LNCaP clone FGC (cell line): ENCODE data around the gene C2CD4C.
"Not testable (repeated sequence)": the region's sequence is repeated elsewhere in the genome, so short reads cannot be mapped to it uniquely, and the experiment has no call there.

Experiments
- DNase-seq: peaks from one replicate; pipeline ENCODE4 v3.0.0-alpha.2; 2011; ENCODE audit warnings: low read depth
- H3K4me3 ChIP-seq: 2 replicates; pipeline ENCODE4 v1.5.1; 2011; ENCODE audit warnings: mild to moderate bottlenecking, low read depth, low read length, control low read depth
- CTCF ChIP-seq: IDR thresholded peaks from 2 replicates; pipeline ENCODE4 v1.5.1; 2012; ENCODE audit warnings: mild to moderate bottlenecking; ENCODE audit not compliant: control insufficient read depth, insufficient read depth; ENCODE audit errors: extremely low read depth

The C2CD4C gene

GRCh38 chr19:453606-454005 is 44.7 kb upstream of the C2CD4C start:
- no peak for TF ChIP-seq CTCF
- DNase-seq, result no peak
- H3K4me3 ChIP-seq, result no peak overlapping the region

- no peak overlapping the region for H3K4me3 ChIP-seq
- no peak for DNase-seq
- TF ChIP-seq CTCF, result no peak
These were observed 43.9 kb upstream of the C2CD4C start for GRCh38 chr19:452829-453228.

- not testable (repeated sequence) for DNase-seq, H3K4me3 ChIP-seq
These were observed 42.0 kb upstream of the C2CD4C start for GRCh38 chr19:450912-451481.

GRCh38 chr19:449916-450315 is 41.0 kb upstream of the C2CD4C start:
- no peak for DNase-seq
- no peak for TF ChIP-seq CTCF

GRCh38 chr19:447816-448560 is 39.0 kb upstream of the C2CD4C start:
- no peak for DNase-seq
- no peak overlapping the region for H3K4me3 ChIP-seq
- TF ChIP-seq CTCF, result no peak

More at GRCh38 chr19:449916-450315, 41.0 kb upstream of the C2CD4C start:
- H3K4me3 ChIP-seq, result no peak overlapping the region

- no peak overlapping the region for H3K4me3 ChIP-seq
- no peak for TF ChIP-seq CTCF
- DNase-seq, result no peak
These were observed 38.1 kb upstream of the C2CD4C start for GRCh38 chr19:447064-447426.

- no peak overlapping the region for H3K4me3 ChIP-seq
- TF ChIP-seq CTCF, result no peak
- DNase-seq, result no peak
These were observed 35.8 kb upstream of the C2CD4C start for GRCh38 chr19:444677-445210.
